Stimulated activated CD8-positive, alpha-beta memory T cell treated with anti-CD3 and anti-CD28 coated beads, Interleukin-7, amount 100 ng/mL, for 24 hours (primary cell): ENCODE data around the gene APOL3.
"Not testable (repeated sequence)": the region's sequence is repeated elsewhere in the genome, so short reads cannot be mapped to it uniquely, and the experiment has no call there.

ENCODE experiments used
- DNase-seq: peaks from one replicate; pipeline ENCODE4 v3.0.0-alpha.2; 2020; ENCODE audit warnings: low read depth

Gene APOL3

DNA sequence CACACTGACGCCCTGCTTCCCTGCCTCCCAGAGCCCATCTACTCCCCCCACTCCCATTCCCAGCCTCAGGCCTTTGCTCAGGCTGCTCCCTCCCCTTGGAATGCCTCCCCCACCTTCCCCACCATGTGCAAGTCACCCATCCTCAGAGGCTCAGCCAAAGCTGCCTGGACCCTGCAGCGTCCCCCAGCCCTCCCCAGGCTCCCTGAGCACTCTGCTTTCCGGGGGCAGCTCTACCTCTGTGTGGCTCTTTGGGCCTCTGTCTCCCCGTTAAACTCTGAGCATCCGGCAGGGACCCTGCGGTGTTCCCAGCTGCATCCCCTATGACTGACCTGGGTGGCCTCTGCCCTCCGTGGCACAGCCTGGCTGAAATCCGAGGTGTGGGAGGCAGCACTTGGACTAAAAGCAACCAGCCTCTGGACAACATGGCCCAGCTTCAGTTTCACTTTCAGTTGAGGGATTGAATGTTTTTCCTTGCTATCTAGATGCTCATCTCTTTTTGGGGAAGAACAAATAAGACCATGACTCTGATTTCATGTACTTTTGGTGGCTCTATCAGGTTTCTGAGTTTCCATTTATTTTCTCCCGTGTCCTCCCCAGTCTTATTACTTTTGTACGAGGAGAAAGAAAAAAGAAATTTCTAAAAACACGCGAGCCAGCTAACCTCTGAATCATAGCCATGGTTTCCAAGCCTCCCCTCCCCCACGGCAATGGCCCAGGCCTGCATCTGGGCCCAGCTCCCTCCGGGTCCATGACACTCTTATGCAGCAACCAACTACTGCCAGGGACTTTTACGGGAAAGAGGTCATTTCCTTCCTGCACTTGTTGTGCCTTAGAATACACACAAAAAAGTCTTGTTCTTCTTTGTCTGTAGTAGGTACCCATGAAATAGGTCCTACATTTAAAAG is 3.8 kb downstream of the APOL3 start:
- peak; percentile 58 for DNase-seq

DNA sequence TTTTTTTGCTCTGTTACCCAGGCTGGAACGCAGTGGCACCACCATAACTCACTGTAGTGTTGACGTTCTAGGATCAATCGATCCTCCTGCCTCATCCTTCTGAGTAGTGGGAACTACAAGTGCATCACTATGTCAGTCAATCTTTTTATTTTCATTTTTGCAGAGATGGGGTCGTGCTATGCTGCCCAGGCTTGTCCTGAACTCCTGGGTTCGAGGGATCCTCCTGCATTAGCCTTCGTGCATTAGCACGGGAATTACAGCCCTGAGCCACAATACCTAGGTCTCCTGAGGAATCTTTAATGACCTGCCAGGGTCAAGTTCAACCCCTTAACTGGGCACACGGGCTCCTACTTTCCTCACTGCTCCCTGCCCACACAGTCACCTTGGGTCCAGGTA is 4.4 kb downstream of the APOL3 start:
- no peak for DNase-seq

DNA sequence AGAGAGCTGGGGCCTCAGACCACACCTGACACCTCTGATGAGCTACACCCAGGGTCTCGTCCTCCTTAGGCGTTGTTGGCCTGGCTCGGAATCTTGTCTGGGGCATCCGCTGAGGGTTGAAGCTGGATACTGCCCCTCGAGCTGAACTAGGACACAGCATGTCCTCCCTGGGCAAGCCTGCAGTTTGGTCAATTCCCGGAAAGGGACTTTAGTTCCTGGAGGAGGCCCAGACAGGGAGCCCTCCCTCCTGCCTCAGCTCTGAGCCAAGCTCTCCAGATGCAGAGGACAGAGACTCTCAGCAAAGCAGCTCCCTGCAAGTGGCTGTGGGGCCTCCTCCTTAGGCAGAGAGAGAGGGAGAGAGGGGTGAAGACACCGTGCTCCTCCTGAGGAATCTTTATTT is 4.9 kb downstream of the APOL3 start:
- no peak for DNase-seq

DNA sequence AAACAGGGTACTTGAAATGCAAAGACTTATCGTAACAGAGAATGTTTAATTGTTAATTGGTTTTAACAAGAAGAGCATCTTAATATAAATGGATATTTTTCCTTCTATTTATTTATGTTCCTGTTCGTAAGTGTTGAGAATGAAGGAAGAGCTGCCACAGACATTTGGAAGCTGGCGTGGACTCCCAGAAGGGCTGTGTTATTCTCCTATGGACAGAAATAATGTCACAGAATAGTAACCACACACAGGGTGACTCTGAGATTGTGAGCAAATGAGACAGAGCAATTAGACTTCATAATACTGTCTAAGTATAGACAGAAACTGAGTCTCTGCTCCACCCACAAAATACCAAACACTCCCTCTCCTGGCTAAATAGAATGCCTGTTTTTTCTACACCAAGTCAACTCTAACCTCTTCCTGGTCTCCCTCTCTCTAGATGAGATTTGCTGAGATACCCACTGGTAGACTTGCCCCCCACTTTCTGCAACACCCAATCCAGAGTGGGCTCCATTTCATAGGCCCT is 6.1 kb downstream of the APOL3 start:
- no peak for DNase-seq

DNA sequence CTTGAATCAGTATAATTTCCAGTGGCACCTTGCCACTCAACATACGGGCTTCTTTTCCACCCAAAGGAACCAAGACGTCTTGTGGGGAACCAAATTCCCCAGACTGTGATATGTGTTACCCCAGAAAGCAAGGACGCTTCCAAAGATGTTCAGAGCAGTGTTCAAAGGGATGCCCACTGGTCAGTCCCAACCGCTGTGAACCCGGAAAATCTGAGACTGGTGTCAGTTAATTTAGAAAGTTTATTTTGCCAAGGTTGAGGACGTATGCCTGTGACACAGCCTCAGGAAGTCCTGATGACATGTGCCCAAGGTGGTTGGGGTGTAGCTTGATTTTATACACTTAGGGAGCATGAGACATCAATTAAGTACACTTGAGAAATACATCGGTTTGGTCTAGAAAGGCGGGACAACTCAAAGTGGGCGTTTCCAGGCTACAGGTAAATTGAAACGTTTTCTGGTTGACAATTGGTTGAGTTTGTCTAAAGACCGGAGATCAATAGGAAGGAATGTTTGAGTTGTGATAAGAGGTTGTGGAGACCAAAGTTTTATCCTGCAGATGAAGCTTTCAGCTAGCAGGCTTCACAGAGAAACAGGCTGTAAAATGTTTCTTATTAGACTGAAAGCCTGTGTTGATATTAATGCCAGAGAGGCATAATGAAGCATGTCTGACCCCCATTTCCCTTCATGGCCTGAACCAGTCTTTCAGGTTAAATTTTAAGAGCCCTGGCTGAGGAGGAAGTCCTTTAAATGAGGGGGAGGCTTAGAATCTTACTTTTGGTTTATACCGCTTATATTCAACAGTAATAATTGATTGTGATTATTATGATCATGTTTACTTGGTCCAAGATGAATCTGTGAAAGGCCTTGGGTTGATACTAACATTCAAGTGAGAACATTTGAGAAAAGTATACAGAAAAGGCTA is 6.8 kb downstream of the APOL3 start:
- no peak for DNase-seq

DNA sequence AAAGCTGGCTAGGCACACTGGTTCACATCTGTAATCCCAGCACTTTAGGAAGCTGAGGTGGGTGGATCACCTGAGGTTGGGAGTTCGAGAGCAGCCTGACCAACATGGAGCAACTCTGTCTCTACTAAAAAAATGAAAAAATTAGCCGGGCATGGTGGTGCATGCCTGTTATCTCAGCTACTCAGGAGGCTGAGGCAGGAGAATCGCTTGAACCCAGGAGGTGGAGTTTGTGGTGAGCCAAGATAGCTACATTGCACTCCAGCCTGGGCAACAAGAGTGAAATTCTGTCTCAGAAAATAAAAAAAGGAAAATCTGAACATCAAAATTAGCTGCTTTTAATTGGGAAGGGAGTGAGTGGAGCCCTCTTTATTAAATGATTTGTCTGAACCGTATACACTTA is 7.7 kb downstream of the APOL3 start:
- DNase-seq, result not testable (repeated sequence)

DNA sequence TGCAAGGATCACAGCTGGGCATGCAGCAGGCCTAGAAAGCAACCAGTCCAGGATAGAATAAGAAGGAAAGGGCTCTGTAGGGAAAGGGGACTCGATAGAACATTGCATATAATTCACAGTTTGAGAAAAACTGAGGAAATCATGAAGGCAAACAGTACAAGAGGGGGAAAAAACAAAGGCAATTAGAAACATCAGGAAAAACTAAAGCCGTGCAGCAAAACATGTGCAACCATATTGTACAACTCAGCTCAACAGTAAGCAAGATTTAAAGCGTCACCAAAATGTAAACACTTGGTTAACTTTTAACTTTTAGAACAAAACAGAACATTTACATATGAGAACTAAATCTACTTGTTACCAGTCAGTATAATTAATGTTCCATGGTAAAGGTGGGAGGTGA is 8.5 kb downstream of the APOL3 start:
- no peak for DNase-seq

DNA sequence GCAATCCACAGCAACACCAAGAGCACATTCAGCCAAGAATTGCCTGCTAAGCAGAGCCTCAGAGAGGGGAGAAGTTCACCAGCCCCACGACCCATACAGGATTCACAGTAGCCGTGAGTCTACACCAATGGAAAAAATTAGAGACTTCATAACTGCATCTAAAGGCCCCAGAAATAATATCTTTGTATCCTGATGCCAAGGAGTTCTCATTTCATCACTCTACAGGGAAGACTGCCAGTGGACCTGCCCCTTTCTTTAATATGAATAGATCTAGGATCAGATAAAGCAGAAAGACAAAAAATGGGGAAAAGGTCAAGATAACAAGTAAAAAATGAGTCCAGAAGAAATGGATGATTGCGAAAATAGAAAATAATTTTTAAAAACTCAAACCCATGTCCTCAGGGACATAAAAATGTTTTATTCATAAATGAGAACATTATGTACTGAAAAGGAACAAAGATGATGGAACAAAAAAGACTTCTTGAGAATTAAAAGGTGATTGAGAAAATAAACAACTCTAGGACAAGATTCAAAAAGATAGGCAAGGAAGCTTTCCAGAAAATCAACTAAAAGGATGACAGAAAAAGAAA is 9.5 kb downstream of the APOL3 start:
- no peak for DNase-seq

DNA sequence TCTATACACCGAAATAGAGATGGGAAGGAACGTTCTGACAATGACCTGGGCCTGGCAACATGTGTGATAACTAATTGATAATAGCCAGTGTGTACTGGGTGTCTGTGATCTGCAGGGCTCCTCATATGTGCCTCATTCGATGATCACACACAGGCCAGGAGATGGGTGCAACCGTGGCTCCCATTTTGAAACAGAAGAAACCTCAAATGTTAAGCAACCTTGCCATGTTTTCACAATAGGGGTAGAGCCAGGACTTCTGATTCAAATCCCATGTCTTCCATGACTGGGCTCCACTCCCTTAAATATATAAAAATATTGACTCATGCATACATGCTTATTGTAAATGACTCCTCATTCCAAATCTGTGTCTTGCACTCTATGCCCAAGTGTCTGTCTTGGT is 11.1 kb downstream of the APOL3 start:
- no peak for DNase-seq

DNA sequence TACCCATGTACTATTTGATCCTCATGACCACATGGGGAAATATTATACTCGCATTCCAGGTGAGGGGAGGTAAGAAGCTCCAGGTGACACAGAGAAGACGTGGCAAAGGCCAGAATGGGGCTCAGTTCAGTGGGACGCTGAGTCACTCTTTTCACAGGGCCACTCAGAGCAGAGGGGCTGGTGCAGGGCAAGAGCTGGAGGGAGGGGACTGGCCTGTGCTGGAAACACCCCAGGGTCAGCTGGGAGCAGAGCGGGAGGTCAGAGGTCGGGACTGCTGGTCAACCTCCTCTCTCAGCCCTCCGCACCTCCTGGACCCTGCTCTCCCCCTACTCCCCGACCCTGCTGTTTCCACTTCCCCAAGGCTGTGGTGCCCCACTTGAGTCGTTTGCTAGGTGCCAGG is 12.1 kb downstream of the APOL3 start:
- DNase-seq, result no peak

DNA sequence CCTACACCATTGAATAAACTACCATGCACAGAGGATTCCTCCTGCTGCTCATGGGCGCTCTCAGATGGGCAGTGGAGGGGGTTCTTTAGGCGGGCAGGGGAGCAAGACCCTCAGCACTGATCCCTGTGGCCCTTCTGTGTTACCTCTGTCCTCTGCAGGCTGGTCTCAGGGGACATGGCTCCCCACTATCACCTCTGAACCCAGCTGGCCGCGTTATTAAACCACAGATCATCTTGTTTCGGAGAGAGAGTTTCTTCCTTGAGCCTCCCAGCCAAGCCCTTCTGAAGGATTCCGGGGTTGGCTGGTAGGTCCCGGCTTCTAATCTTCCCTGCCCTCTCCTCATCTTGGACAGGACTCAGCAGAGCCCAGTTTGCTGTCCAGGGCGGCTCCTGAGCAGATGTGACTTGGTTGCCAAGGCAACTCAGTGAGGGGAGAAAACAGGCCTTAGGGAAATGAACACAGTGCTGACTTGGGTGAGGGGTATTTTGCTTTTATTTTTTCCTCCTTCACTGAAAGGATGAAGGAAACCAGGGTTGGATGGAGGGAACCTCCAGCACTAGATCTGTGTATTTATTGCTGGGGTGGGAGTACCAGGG is 13.3 kb downstream of the APOL3 start:
- DNase-seq, result no peak

DNA sequence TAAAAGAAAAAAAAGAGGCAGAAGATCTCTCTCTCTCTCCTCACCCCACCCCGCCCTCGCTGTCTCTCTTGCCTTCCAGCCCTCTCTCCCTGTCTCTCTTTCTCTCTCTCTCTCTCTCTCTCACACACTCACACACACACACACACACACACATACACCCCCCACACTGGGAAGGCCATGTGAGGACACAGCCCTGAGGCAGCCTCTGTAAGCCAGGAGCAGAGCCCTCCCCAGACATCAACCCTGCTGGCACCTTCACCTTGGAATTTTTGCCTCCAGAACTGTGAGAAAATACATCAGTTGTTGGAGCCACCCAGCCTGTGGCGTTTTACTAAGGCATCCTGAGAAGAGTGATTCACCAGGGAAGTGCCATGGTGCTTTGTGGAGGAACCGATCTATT is 14.7 kb downstream of the APOL3 start:
- no peak for DNase-seq

DNA sequence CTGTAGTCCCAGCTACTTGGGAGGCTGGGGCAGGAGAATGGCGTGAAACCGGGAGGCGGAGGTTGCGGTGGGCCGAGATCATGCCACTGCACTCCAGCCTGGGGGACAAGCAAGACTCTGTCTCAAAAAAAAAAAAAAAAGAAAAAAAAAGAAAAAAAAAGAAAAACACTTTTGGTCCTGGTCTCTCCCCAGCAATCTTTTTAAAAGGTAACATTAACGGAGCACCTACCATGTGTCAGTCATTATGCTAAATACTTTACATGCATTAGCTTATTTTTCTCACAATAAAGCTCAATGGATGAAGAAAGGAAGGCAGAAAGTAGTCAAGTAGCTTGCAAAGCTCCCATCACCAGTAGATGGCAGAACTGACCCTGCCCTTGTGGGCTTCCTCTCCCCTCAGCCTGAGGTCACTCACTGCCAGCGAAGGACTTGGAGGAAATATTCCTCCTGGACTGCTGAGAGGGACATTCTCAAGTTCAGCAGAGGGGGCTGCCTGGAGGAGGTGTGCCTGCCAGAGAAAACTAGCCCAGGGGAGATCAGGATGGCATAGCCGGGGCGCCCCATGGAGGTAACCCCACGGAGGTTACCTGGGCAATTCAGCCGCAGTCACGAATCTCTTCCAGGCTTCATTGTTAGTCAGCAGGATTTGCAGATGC is 15.5 kb downstream of the APOL3 start:
- DNase-seq, result no peak

DNA sequence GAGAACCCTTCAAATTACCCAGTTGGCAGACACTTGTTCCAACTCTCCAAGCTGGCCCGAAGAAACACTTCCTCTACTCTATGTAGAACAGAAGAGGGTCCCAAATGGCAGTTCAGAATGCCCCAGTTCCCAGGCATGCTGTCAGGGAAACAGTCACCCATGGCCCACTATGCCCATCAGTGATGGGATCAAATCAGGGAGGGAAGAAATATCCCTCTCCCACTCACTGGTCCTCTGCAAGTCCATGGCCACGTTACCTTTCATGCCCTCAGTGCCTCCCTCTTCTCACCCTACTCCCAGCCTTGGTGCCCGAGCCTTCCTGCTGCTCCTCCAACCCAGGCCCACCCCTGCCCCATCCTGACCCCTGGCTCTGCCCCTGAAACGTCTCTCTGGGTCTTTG is 16.6 kb downstream of the APOL3 start:
- no peak for DNase-seq

DNA sequence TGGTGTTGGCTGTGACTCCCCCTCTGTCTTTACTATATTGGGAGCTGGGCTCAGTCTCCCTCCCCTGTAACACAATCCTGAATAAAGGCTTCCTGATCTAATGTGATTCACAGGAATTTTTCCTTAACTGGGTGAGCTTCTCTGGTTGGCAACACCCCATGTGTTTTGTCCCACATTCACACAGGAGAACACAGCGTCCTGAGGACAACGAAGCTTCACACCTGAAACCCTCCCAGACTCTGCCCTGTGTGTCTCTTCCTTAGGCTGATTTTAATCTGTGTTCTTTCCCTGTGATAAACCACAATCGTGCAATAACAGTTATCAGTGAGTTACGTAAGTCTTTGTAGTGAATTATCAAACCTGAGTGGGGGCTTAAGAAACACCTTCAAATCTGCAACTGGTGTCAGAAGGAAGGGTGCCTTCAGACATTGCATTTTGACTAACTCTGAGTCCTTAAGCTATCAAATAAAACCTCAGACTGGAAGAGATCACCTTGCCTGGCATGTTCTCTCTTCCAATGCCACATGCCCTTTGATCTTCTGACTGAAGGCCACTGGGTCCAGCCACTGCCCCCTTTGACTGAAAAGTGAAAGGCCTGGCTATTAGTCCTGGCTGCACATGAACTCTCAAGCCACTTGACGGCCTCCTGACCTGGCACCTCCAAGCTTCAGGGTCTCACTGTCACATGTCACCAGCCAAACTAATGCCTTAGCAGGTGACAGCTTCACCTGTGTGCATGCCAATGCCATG is 17.3 kb downstream of the APOL3 start:
- no peak for DNase-seq

DNA sequence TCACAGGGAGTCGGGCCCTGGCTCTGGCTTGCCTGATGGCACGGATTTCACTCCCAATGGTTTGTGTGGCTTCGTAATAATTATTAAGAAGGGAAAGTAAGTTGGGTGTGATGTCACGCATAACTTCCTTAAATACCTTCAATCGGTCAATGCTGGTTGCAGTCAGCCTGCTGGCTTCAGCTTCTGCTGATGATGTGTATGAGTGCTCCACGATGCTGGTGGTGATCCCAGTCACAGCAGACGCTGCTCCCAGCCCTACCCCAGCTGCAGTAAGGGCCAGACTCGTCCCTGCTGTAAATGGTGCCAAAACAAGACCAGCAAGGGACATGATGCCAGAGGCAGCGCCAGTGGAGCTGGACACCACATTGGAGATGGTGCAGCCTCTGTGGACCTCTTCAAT is 19.1 kb downstream of the APOL3 start:
- no peak for DNase-seq

DNA sequence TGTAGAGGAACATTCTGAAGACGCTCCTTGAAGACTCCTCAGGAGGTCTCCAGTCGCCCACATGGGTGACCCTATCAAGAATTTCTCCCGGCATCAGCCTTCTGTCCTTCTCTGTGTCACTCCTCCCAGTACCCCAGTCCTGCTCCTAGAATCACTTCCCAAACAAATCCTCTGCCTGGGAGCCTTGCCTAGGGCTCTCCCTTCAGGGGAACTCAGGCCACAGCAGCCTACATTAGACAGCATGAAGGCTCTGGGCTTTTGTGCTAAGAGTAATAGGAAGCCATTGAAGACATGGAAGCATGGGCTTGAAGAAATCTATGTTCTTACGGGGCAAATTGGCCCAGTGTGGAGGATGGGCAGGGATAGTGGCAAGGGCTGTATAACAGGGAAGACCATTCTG is 21.8 kb downstream of the APOL3 start:
- DNase-seq, result not testable (repeated sequence)

DNA sequence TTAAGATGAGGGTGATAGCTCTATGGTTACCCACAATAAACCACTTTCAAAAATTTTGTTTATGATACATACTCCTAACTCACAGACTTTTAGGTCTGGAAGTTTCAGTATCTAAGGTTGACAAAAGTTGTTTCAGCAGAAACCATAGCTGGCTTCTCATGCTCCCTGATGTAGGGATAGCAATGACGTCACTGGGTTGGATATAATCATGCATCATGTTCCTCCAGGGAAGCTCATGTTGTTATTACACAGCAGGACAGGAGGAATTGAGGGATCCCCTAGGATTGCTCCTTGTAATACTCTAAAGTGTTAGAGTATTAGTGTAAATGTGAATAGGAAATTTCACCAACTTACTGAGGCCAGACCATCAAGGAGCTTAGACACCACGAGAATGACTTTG is 23.6 kb downstream of the APOL3 start:
- DNase-seq, result no peak

DNA sequence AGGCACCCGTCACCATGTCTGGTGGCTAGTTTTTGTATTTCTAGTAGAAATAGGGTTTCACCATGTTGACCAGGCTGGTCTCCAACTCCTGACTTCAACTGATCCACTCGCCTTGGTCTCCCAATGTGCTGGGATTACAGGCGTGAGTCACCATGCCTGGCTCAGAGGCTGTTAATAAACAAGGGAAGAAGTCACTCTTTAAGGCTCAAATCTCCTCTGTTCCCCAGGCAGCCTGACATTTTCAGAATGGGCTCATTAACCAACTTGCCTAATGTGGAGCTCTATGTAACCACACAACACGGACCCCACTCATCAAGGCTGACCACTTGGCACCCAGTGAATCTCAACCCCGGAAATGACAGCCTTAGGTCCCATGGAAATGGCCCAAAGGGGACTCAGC is 24.1 kb downstream of the APOL3 start:
- no peak for DNase-seq

DNA sequence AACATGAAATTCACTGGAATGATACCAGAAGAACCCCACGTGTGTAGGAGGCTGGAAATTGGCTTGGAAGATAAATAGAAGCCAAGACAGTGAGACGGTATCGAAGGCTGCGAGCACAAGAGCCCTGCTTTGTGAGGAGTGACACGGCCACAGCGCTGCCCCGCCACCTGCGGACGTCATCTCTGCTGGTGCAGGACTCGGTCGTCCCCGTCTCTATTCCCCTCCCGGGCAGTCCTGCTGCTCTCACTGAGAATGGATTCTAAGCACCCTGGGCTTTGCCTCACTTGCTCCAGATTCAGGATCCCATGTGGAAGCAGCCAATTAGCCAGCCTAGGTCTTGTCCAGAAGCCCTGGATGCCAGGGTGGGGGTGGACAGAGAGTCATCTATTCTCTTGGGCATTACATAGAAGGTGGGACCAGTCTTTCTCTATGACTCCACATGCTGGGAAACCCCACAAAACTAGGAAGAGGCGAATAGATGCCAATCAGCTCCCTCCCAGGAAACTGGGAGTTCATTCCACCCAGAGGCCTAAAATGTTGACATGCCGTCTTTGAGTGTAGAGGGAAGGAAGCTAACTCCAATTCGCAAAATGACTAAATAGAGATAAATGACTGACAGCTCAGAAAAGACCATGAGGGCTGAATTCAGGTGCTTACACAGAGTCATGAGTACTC is 25.1 kb downstream of the APOL3 start:
- no peak for DNase-seq
